Smooth muscle cell (in vitro differentiated cells): Measurements from ENCODE around the gene HOXB3. TPM values are rescaled to one million over a fixed set of nuclear protein-coding genes. Genes with fewer than 3 reads are reported as not detected.
A peak's percentile ranks its signal among the peaks of the same experiment; 100 is the strongest.

ENCODE experiments used
- DNase-seq: peaks from one replicate; lab custom pipeline; 2025; ENCODE audit not compliant: unreplicated experiment; lab: John Stamatoyannopoulos, UW
- H2AFZ ChIP-seq: fragments of 200-600 bp; sonication (generic); 2 replicates; pipeline ENCODE4 v1.6.0; 2016; ENCODE audit warnings: antibody characterized with exemption, low read depth, mild to moderate bottlenecking
- H3F3A ChIP-seq: fragments of 200-600 bp; sonication (generic); 2 replicates; pipeline ENCODE4 v1.6.0; 2017; ENCODE audit warnings: antibody characterized with exemption, low read depth
- H3K27ac ChIP-seq: fragments of 200-600 bp; sonication (generic); 2 replicates; pipeline ENCODE4 v1.5.1; 2016; ENCODE audit warnings: low read depth, mild to moderate bottlenecking
- H3K27me3 ChIP-seq: fragments of 200-600 bp; sonication (generic); 2 replicates; pipeline ENCODE4 v1.6.1; 2016; ENCODE audit warnings: low read depth, mild to moderate bottlenecking
- H3K36me3 ChIP-seq: fragments of 200-600 bp; sonication (generic); 2 replicates; pipeline ENCODE4 v1.5.1; 2016; ENCODE audit warnings: low read depth
- H3K4me1 ChIP-seq: fragments of 200-600 bp; sonication (generic); 2 replicates; pipeline ENCODE4 v1.5.1; 2016; ENCODE audit warnings: low read depth
- H3K4me2 ChIP-seq: fragments of 200-600 bp; sonication (generic); 2 replicates; pipeline ENCODE4 v1.6.0; 2016; ENCODE audit warnings: mild to moderate bottlenecking
- H3K4me3 ChIP-seq: fragments of 200-600 bp; sonication (generic); 2 replicates; pipeline ENCODE4 v1.5.1; 2016; ENCODE audit warnings: mild to moderate bottlenecking
- H3K79me2 ChIP-seq: fragments of 200-600 bp; sonication (generic); 2 replicates; pipeline ENCODE4 v1.6.0; 2016; ENCODE audit warnings: low read depth, mild to moderate bottlenecking
- H3K9ac ChIP-seq: fragments of 200-600 bp; sonication (generic); 2 replicates; pipeline ENCODE4 v1.6.0; 2016; ENCODE audit warnings: low read depth
- H3K9me3 ChIP-seq: fragments of 200-600 bp; sonication (generic); replicated peaks from 2 replicates; pipeline ENCODE4 v1.5.1; 2016; ENCODE audit warnings: low read depth
- H4K20me1 ChIP-seq: fragments of 200-600 bp; sonication (generic); 2 replicates; pipeline ENCODE4 v1.6.0; 2016; ENCODE audit warnings: low read depth
- WGBS: methylation state at CpG from one replicate; pipeline ENCODE4 v1.1.7; 2016; ENCODE audit warnings: low lambda C conversion rate; 5-methylcytosine and 5-hydroxymethylcytosine counted together
- polyA plus RNA-seq: library from polyadenylated mRNA; unstranded; fragments of >200 nt; fragmentation: Nextera tagmentation; extraction: Ambion mirVana; gene quantifications from 2 replicates; pipeline ENCODE4 v1.2.1, GENCODE V29; 2016
- total RNA-seq: library from RNA; depleted of rRNA; stranded (reverse); fragments of >200 nt; gene quantifications from 2 replicates; pipeline ENCODE4 v1.2.3, GENCODE V29; 2014
- TF ChIP-seq, protein P1 (sequence below): fragments of 200-600 bp; sonication (generic); IDR thresholded peaks from 2 replicates; pipeline ENCODE4 v1.5.1; 2017; ENCODE audit warnings: borderline replicate concordance, mild to moderate bottlenecking, antibody characterized with exemption; ENCODE audit not compliant: insufficient read depth, poor library complexity, severe bottlenecking

The HOXB3 gene
- total and polyA plus RNA-seq, 2 experiments from 2014 or later = 2.8 to 5.1 TPM

DNA sequence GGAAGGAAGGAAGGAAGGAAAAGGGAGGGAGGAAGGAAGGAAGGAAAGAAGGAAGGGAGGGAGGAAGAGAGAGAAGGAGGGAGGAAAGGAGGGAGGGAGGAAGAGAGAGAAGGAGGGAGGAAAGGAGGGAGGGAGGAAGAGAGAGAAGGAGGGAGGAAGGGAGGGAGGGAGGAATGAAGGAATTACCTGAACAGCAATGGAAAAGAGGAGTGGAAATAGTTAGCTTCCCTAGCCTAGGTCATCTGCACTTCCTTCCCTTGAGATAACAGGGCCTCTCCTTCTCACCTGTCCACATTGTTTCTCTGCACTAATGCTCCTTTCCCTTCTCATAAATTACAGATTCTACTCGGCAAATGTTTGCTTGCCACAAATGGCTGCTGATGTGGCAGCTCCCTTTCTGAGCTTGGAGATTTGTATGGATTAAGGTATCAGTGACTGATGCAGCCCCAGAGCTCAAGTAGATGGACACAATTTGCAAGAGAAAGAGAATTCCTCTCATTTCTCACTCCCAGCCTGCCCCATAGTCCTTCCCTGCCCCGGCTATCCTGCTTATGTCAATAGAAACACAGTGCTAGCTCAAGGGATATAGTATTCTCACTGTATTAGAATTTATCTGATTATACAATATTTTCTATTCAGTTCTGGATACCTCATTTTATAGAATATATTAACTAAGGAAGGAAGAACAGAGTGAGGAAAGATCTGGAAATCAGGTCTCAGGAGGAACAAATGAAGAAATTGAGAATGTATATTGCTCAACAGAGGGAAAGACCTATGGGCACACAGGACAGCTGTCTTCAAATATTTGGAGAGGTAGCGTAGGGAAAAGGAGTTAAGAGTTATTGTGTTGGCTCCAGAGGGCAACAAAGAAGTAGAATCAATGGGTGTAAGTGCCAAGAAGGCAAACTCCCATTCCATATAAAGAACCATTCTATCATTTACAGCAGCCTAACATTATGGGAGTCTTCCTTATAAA lies 73.8 kb downstream of the HOXB3 start:
- H3K4me2 ChIP-seq = peak overlapping the region; percentile 59
- H3K4me3 ChIP-seq = no peak overlapping the region
- no peaks in the 10 kb centered on the region for H3K9me3 ChIP-seq
- H3K4me1 ChIP-seq = peaks cover 4% of the 10 kb centered on the region
- peaks cover 8% of the 10 kb centered on the region for H3F3A ChIP-seq
- H3K36me3 ChIP-seq = no peaks in the 10 kb centered on the region
- no peak overlapping the region for H3K9ac ChIP-seq
- WGBS = 37% methylated on average over 3 of the region's 3 CpGs
- no peaks in the 10 kb centered on the region for H4K20me1 ChIP-seq
- peak overlapping the region; percentile 28 for H3K27ac ChIP-seq
- no peak overlapping the region for H2AFZ ChIP-seq
- TF ChIP-seq, protein P1, sequence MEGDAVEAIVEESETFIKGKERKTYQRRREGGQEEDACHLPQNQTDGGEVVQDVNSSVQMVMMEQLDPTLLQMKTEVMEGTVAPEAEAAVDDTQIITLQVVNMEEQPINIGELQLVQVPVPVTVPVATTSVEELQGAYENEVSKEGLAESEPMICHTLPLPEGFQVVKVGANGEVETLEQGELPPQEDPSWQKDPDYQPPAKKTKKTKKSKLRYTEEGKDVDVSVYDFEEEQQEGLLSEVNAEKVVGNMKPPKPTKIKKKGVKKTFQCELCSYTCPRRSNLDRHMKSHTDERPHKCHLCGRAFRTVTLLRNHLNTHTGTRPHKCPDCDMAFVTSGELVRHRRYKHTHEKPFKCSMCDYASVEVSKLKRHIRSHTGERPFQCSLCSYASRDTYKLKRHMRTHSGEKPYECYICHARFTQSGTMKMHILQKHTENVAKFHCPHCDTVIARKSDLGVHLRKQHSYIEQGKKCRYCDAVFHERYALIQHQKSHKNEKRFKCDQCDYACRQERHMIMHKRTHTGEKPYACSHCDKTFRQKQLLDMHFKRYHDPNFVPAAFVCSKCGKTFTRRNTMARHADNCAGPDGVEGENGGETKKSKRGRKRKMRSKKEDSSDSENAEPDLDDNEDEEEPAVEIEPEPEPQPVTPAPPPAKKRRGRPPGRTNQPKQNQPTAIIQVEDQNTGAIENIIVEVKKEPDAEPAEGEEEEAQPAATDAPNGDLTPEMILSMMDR = no peak
- H3K79me2 ChIP-seq = no peaks in the 10 kb centered on the region
- peaks cover 18% of the 10 kb centered on the region for H3K27me3 ChIP-seq
- no peak for DNase-seq

DNA sequence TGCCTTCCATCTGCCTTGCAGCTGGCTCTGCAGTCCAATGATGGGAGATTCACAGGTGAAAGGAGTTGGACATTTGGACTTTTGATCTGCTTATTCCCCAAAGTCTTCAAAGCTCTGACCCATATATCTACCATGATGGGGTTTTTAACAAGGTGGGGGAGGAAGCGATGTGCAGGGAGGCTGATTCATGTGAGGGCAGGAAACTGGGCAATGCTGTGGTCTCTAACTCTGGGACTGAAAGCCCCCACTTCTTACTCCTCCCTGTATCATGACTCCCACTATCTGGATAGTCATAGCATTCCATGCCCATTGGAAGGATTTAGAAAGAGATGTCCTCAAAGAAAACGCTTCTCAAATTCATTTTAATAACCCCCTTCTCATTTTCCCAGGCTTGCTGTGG lies 75.6 kb downstream of the HOXB3 start:
- Histone ChIP-seq H3K36me3 (no peaks in the 10 kb centered on the region), H3K4me2 (peak overlapping the region; percentile 35), H3K27me3 (peaks cover 18% of the 10 kb centered on the region), H2AFZ (no peak overlapping the region), H3K79me2 (no peaks in the 10 kb centered on the region), H3K9me3 (no peaks in the 10 kb centered on the region), H3K9ac (no peak overlapping the region), H4K20me1 (no peaks in the 10 kb centered on the region), H3K27ac (peak overlapping the region; percentile 28), H3K4me3 (no peak overlapping the region), H3F3A (peaks cover 8% of the 10 kb centered on the region), H3K4me1 (peaks cover 4% of the 10 kb centered on the region)
- TF ChIP-seq, protein P1 = no peak
- no peak for DNase-seq
- WGBS = 50% methylated on average over 2 of the region's 2 CpGs

DNA sequence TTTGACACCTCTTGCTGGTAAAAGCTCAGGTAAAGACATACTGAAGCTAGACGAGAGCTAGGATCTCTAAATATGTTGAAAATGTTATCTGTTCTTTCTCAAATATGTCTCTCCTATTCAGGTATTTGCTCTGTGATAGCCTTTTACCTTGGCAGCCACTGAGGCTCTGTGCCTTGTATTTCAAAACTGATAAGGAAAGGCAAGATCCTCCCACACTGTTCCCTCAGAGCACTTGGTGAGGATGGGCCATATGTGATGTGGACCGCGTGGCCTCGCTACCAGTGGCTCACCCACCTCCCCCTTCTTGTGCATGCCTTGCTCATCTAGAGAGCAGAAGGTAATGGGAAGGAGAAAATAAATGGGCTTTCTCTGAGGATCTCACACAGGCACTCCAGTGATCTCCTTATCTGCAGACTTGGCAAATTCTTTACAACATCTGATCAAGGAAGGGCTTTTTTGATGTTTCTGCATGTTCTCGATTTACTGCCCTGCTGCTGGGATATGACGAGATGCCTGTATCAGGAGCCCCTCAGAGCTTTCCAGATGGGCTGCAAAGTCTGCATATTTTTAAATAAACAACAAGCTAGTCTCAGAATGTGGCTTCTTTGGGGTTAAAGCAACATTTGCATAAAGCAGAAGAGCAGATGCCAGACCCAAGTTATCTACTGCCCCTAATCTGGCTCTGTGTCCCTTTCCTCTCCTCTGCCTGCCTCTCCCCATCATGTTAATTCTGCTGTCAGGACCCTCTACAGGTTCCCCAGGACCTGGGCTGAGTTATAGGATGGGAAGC lies 76.2 kb downstream of the HOXB3 start:
- no peak overlapping the region for H3K4me3 ChIP-seq
- peaks cover 4% of the 10 kb centered on the region for H3K4me1 ChIP-seq
- no peaks in the 10 kb centered on the region for H4K20me1 ChIP-seq
- peaks cover 8% of the 10 kb centered on the region for H3F3A ChIP-seq
- no peaks in the 10 kb centered on the region for H3K79me2 ChIP-seq
- H3K4me2 ChIP-seq = peak overlapping the region; percentile 35
- no peak overlapping the region for H3K9ac ChIP-seq
- H3K36me3 ChIP-seq = no peaks in the 10 kb centered on the region
- no peaks in the 10 kb centered on the region for H3K9me3 ChIP-seq
- 33% methylated on average over 6 of the region's 6 CpGs for WGBS
- TF ChIP-seq, protein P1 = no peak
- H3K27ac ChIP-seq = no peak overlapping the region
- DNase-seq = no peak
- no peak overlapping the region for H2AFZ ChIP-seq
- peaks cover 18% of the 10 kb centered on the region for H3K27me3 ChIP-seq
